Activated naive CD8-positive, alpha-beta T cell treated with anti-CD3 and anti-CD28 coated beads, Interleukin-2, amount 10 ng/mL, durations not matched to agents 7 days and 5 days (primary cell): Measurements from ENCODE around the gene CAMSAP1. TPM values are rescaled to one million over a fixed set of nuclear protein-coding genes. Genes with fewer than 3 reads are reported as not detected.

Experiments used
- ATAC-seq: fragments of 150-1000 bp; cut with Tn5 transposase; one replicate; pipeline ENCODE4 v1.10.0; 2021; ENCODE audit warnings: low read depth, moderate library complexity
- POLR2A ChIA-PET: fragments of 350-600 bp; sonication (Branson Sonifier 250); formaldehyde crosslinking; loops from one replicate; lab custom pipeline; 2021; ENCODE audit warnings: antibody characterized with exemption; lab: Charles Lee
- DNase-seq: peaks from one replicate; pipeline ENCODE4 v3.0.0; 2021
- H3K27ac Mint-ChIP-seq: one replicate; pipeline ENCODE4 v1.8.0; 2022; ENCODE audit warnings: mild to moderate bottlenecking, mixed read lengths
- H3K27me3 Mint-ChIP-seq: one replicate; pipeline ENCODE4 v1.8.0; 2022; ENCODE audit warnings: mild to moderate bottlenecking, moderate library complexity, mixed read lengths
- H3K36me3 Mint-ChIP-seq: one replicate; pipeline ENCODE4 v1.8.0; 2021; ENCODE audit warnings: mild to moderate bottlenecking, mixed read lengths
- H3K4me1 Mint-ChIP-seq: one replicate; pipeline ENCODE4 v1.8.0; 2021; ENCODE audit warnings: mixed read lengths
- H3K4me3 Mint-ChIP-seq: one replicate; pipeline ENCODE4 v1.8.0; 2022; ENCODE audit warnings: mild to moderate bottlenecking, moderate library complexity, mixed read lengths
- H3K9me3 Mint-ChIP-seq: one replicate; pipeline ENCODE4 v1.8.0; 2021; ENCODE audit warnings: mixed read lengths
- total RNA-seq, 2 experiments: library from RNA; stranded (reverse); gene quantifications; one replicate each; pipeline ENCODE4 v1.2.3, GENCODE V29; 2021

The CAMSAP1 gene
- total RNA-seq, 2 experiments from 2014 or later = 32.5 to 35.4 TPM

GRCh38 chr9:135770771-135771170 is 136.6 kb downstream of the CAMSAP1 start:
- H3K36me3 Mint-ChIP-seq = no peaks in the 10 kb centered on the region
- no peak overlapping the region for H3K27ac Mint-ChIP-seq
- H3K9me3 Mint-ChIP-seq = peaks cover 4% of the 10 kb centered on the region
- no peak for DNase-seq
- ATAC-seq = no peak
- no peaks in the 10 kb centered on the region for H3K4me1 Mint-ChIP-seq
- H3K4me3 Mint-ChIP-seq = no peak overlapping the region
- POLR2A ChIA-PET = no interaction called here
- H3K27me3 Mint-ChIP-seq = no peaks in the 10 kb centered on the region

GRCh38 chr9:135770203-135770535 is 137.2 kb downstream of the CAMSAP1 start:
- DNase-seq = no peak
- POLR2A ChIA-PET = no interaction called here
- H3K27me3 Mint-ChIP-seq = no peaks in the 10 kb centered on the region
- H3K4me1 Mint-ChIP-seq = no peaks in the 10 kb centered on the region
- no peaks in the 10 kb centered on the region for H3K36me3 Mint-ChIP-seq
- no peak overlapping the region for H3K4me3 Mint-ChIP-seq
- ATAC-seq = peak; percentile 25
- no peak overlapping the region for H3K27ac Mint-ChIP-seq
- H3K9me3 Mint-ChIP-seq = peaks cover 4% of the 10 kb centered on the region

GRCh38 chr9:135769489-135770202 is 137.7 kb downstream of the CAMSAP1 start:
- Mint-ChIP-seq H3K4me3 (no peak overlapping the region), H3K9me3 (peaks cover 4% of the 10 kb centered on the region), H3K27me3 (no peaks in the 10 kb centered on the region), H3K4me1 (no peaks in the 10 kb centered on the region), H3K27ac (no peak overlapping the region), H3K36me3 (no peaks in the 10 kb centered on the region)
- no peak for ATAC-seq
- POLR2A ChIA-PET = no interaction called here
- no peak for DNase-seq

GRCh38 chr9:135768516-135769218 is 138.7 kb downstream of the CAMSAP1 start:
- DNase-seq (no peak), ATAC-seq (no peak)
- Mint-ChIP-seq H3K27ac (no peak overlapping the region), H3K4me1 (no peaks in the 10 kb centered on the region), H3K36me3 (no peaks in the 10 kb centered on the region), H3K4me3 (no peak overlapping the region), H3K9me3 (peaks cover 4% of the 10 kb centered on the region), H3K27me3 (no peaks in the 10 kb centered on the region)
- POLR2A ChIA-PET = no interaction called here

GRCh38 chr9:135766707-135767106 is 140.6 kb downstream of the CAMSAP1 start:
- no peaks in the 10 kb centered on the region for H3K27me3 Mint-ChIP-seq
- no peak overlapping the region for H3K4me3 Mint-ChIP-seq
- POLR2A ChIA-PET = no interaction called here
- ATAC-seq (no peak), DNase-seq (no peak)
- H3K4me1 Mint-ChIP-seq = no peaks in the 10 kb centered on the region
- peaks cover 4% of the 10 kb centered on the region for H3K9me3 Mint-ChIP-seq
- no peak overlapping the region for H3K27ac Mint-ChIP-seq
- no peaks in the 10 kb centered on the region for H3K36me3 Mint-ChIP-seq

- Mint-ChIP-seq H3K27me3 (no peaks in the 10 kb centered on the region), H3K27ac (no peak overlapping the region), H3K4me3 (no peak overlapping the region), H3K4me1 (no peaks in the 10 kb centered on the region), H3K36me3 (no peaks in the 10 kb centered on the region), H3K9me3 (peaks cover 4% of the 10 kb centered on the region)
- no peak for DNase-seq
- ATAC-seq = no peak
- POLR2A ChIA-PET = no interaction called here
These were observed 141.1 kb downstream of the CAMSAP1 start for GRCh38 chr9:135766251-135766650.

- DNase-seq (no peak), ATAC-seq (no peak)
- H3K9me3 Mint-ChIP-seq = peaks cover 4% of the 10 kb centered on the region
- no peak overlapping the region for H3K4me3 Mint-ChIP-seq
- no peaks in the 10 kb centered on the region for H3K36me3 Mint-ChIP-seq
- POLR2A ChIA-PET = no interaction called here
- no peaks in the 10 kb centered on the region for H3K4me1 Mint-ChIP-seq
- H3K27ac Mint-ChIP-seq = no peak overlapping the region
- H3K27me3 Mint-ChIP-seq = no peaks in the 10 kb centered on the region
These were observed 141.9 kb downstream of the CAMSAP1 start for GRCh38 chr9:135765416-135765815.

GRCh38 chr9:135764731-135765130 is 142.6 kb downstream of the CAMSAP1 start:
- Mint-ChIP-seq H3K27ac (no peak overlapping the region), H3K27me3 (no peaks in the 10 kb centered on the region), H3K36me3 (no peaks in the 10 kb centered on the region), H3K4me1 (no peaks in the 10 kb centered on the region), H3K4me3 (no peak overlapping the region), H3K9me3 (peaks cover 4% of the 10 kb centered on the region)
- POLR2A ChIA-PET = no interaction called here
- DNase-seq (no peak), ATAC-seq (no peak)

GRCh38 chr9:135763716-135764446 is 143.5 kb downstream of the CAMSAP1 start:
- Mint-ChIP-seq H3K9me3 (peaks cover 4% of the 10 kb centered on the region), H3K4me1 (no peaks in the 10 kb centered on the region), H3K4me3 (no peak overlapping the region), H3K27me3 (no peaks in the 10 kb centered on the region), H3K36me3 (no peaks in the 10 kb centered on the region), H3K27ac (no peak overlapping the region)
- POLR2A ChIA-PET = no interaction called here
- DNase-seq = no peak
- ATAC-seq = no peak

- POLR2A ChIA-PET = no interaction called here
- ATAC-seq = no peak
- Mint-ChIP-seq H3K27ac (no peak overlapping the region), H3K4me1 (no peaks in the 10 kb centered on the region), H3K4me3 (no peak overlapping the region), H3K36me3 (no peaks in the 10 kb centered on the region), H3K27me3 (no peaks in the 10 kb centered on the region), H3K9me3 (peaks cover 4% of the 10 kb centered on the region)
- no peak for DNase-seq
These were observed 144.4 kb downstream of the CAMSAP1 start for GRCh38 chr9:135762921-135763320.

- no peak overlapping the region for H3K4me3 Mint-ChIP-seq
- H3K27ac Mint-ChIP-seq = no peak overlapping the region
- H3K36me3 Mint-ChIP-seq = no peaks in the 10 kb centered on the region
- peaks cover 2% of the 10 kb centered on the region for H3K9me3 Mint-ChIP-seq
- no peaks in the 10 kb centered on the region for H3K4me1 Mint-ChIP-seq
- POLR2A ChIA-PET = no interaction called here
- no peak for ATAC-seq
- DNase-seq = no peak
- H3K27me3 Mint-ChIP-seq = no peaks in the 10 kb centered on the region
These were observed 145.5 kb downstream of the CAMSAP1 start for GRCh38 chr9:135761845-135762168.

- POLR2A ChIA-PET = no interaction called here
- ATAC-seq = no peak
- Mint-ChIP-seq H3K36me3 (no peaks in the 10 kb centered on the region), H3K4me3 (no peak overlapping the region), H3K4me1 (no peaks in the 10 kb centered on the region), H3K27me3 (no peaks in the 10 kb centered on the region), H3K9me3 (no peaks in the 10 kb centered on the region), H3K27ac (no peak overlapping the region)
- no peak for DNase-seq
These were observed 146.0 kb downstream of the CAMSAP1 start for GRCh38 chr9:135761150-135761844.

GRCh38 chr9:135760465-135760864 is 146.9 kb downstream of the CAMSAP1 start:
- POLR2A ChIA-PET = no interaction called here
- Mint-ChIP-seq H3K4me3 (no peak overlapping the region), H3K9me3 (no peaks in the 10 kb centered on the region), H3K4me1 (no peaks in the 10 kb centered on the region), H3K27me3 (no peaks in the 10 kb centered on the region), H3K36me3 (no peaks in the 10 kb centered on the region), H3K27ac (no peak overlapping the region)
- DNase-seq (no peak), ATAC-seq (no peak)
